Measurements from ENCODE around the gene ATXN7L1.
A peak's percentile ranks its signal among the peaks of the same experiment; 100 is the strongest.
"Not testable (repeated sequence)": the region's sequence is repeated elsewhere in the genome, so short reads cannot be mapped to it uniquely, and the experiment has no call there.

The ATXN7L1 gene

GRCh38 chr7:105698531-105698930, 177.9 kb downstream of the ATXN7L1 start:
- H3K4me1 Mint-ChIP-seq: no peaks in the 10 kb centered on the region
- H3K27ac Mint-ChIP-seq: no peak overlapping the region
- peaks cover 7% of the 10 kb centered on the region for H3K27me3 Mint-ChIP-seq (ENCODE audit: low read depth, poor library complexity)
- peaks cover 31% of the 10 kb centered on the region for H3K36me3 Mint-ChIP-seq (ENCODE audit: low read depth)
- H3K4me3 Mint-ChIP-seq: no peak overlapping the region
- no peak for DNase-seq
- peaks cover 18% of the 10 kb centered on the region for H3K9me3 Mint-ChIP-seq
- TF ChIP-seq CTCF (IDR thresholded peaks at IDR 0.05): no peak

GRCh38 chr7:105697753-105698152, 178.6 kb downstream of the ATXN7L1 start:
- no peak for DNase-seq

GRCh38 chr7:105697169-105697568, 179.2 kb downstream of the ATXN7L1 start:
- not testable (repeated sequence) for H3K4me1 Mint-ChIP-seq, H3K4me3 Mint-ChIP-seq, DNase-seq, H3K27ac Mint-ChIP-seq
- Mint-ChIP-seq H3K9me3 (peaks cover 18% of the 10 kb centered on the region), H3K27me3 (ENCODE audit: low read depth, poor library complexity) (peaks cover 11% of the 10 kb centered on the region), H3K36me3 (ENCODE audit: low read depth) (peaks cover 27% of the 10 kb centered on the region)

More at GRCh38 chr7:105697753-105698152, 178.6 kb downstream of the ATXN7L1 start:
- Mint-ChIP-seq H3K36me3 (ENCODE audit: low read depth) (peaks cover 31% of the 10 kb centered on the region), H3K27me3 (ENCODE audit: low read depth, poor library complexity) (peaks cover 9% of the 10 kb centered on the region), H3K27ac (no peak overlapping the region), H3K4me1 (peaks cover 1% of the 10 kb centered on the region), H3K9me3 (peaks cover 18% of the 10 kb centered on the region), H3K4me3 (no peak overlapping the region)
- no peak for TF ChIP-seq CTCF (IDR thresholded peaks at IDR 0.05)

- Mint-ChIP-seq H3K27me3 (ENCODE audit: low read depth, poor library complexity) (peaks cover 14% of the 10 kb centered on the region), H3K27ac (peak overlapping the region; percentile 11), H3K9me3 (peaks cover 18% of the 10 kb centered on the region), H3K4me1 (peaks cover 40% of the 10 kb centered on the region), H3K4me3 (no peak overlapping the region), H3K36me3 (ENCODE audit: low read depth) (peaks cover 26% of the 10 kb centered on the region)
- no peak for TF ChIP-seq CTCF (IDR thresholded peaks at IDR 0.05)
- DNase-seq: no peak
Measured at GRCh38 chr7:105693576-105693975, 182.8 kb downstream of the ATXN7L1 start.

GRCh38 chr7:105691680-105692564, 184.5 kb downstream of the ATXN7L1 start:
- Mint-ChIP-seq H3K9me3 (peaks cover 8% of the 10 kb centered on the region), H3K27ac (no peak overlapping the region), H3K27me3 (ENCODE audit: low read depth, poor library complexity) (peaks cover 11% of the 10 kb centered on the region), H3K4me1 (peaks cover 41% of the 10 kb centered on the region), H3K36me3 (ENCODE audit: low read depth) (peaks cover 18% of the 10 kb centered on the region), H3K4me3 (peak overlapping the region; percentile 68)
- no peak for TF ChIP-seq CTCF (IDR thresholded peaks at IDR 0.05)
- DNase-seq: no peak

- peaks cover 11% of the 10 kb centered on the region for H3K36me3 Mint-ChIP-seq (ENCODE audit: low read depth)
- H3K27ac Mint-ChIP-seq: no peak overlapping the region
- peaks cover 41% of the 10 kb centered on the region for H3K4me1 Mint-ChIP-seq
- peaks cover under 1% of the 10 kb centered on the region for H3K9me3 Mint-ChIP-seq
- TF ChIP-seq CTCF (IDR thresholded peaks at IDR 0.05): no peak
- peak overlapping the region; percentile 68 for H3K4me3 Mint-ChIP-seq
- peaks cover 9% of the 10 kb centered on the region for H3K27me3 Mint-ChIP-seq (ENCODE audit: low read depth, poor library complexity)
- DNase-seq: no peak
Measured at GRCh38 chr7:105691082-105691679, 185.2 kb downstream of the ATXN7L1 start.

Data from nephron progenitor cell (in vitro differentiated cells).